HFFc6 (cell line): Measurements from ENCODE around the gene OR6C76. TPM values are rescaled to one million over a fixed set of nuclear protein-coding genes. Genes with fewer than 3 reads are reported as not detected.

Experiments
- DNase-seq: peaks from one replicate; pipeline ENCODE4 v3.0.0-alpha.2; 2018
- H3K27ac Mint-ChIP-seq: 2 replicates; pipeline ENCODE4 v1.8.0; 2020; ENCODE audit warnings: mild to moderate bottlenecking, mixed read lengths
- H3K27me3 Mint-ChIP-seq: 2 replicates; pipeline ENCODE4 v1.8.0; 2021; ENCODE audit warnings: mild to moderate bottlenecking, moderate library complexity, mixed read lengths; ENCODE audit not compliant: insufficient read depth
- H3K36me3 Mint-ChIP-seq: 2 replicates; pipeline ENCODE4 v1.8.0; 2021; ENCODE audit warnings: low read depth, mixed read lengths
- H3K4me1 Mint-ChIP-seq: 2 replicates; pipeline ENCODE4 v1.8.0; 2020; ENCODE audit warnings: low read depth, mixed read lengths
- H3K4me3 Mint-ChIP-seq: 2 replicates; pipeline ENCODE4 v1.8.0; 2020; ENCODE audit warnings: mild to moderate bottlenecking, moderate library complexity, mixed read lengths
- H3K9me3 Mint-ChIP-seq: 2 replicates; pipeline ENCODE4 v1.8.0; 2020; ENCODE audit warnings: mild to moderate bottlenecking, mixed read lengths
- CTCF ChIP-seq: fragments of 200-600 bp; sonication (generic); IDR thresholded peaks from 2 replicates; pipeline ENCODE4 v1.5.0; 2021; ENCODE audit warnings: antibody characterized with exemption, mild to moderate bottlenecking
- total RNA-seq, 6 experiments: library from RNA; stranded (reverse); fragmentation: NEBNext Ultra II Directional; extraction: Animal tissue kit (Norgen Biotek cat#: 25700); gene quantifications; 2 replicates in 1 of 6; 3 replicates in 5 of 6; pipeline ENCODE4 v1.2.3, GENCODE V29; 2021

The OR6C76 gene
- total RNA-seq, 6 experiments from 2014 or later = not detected

GRCh38 chr12:55467836-55468235 lies 41.8 kb downstream of the OR6C76 start:
- Mint-ChIP-seq H3K9me3 (peaks cover 13% of the 10 kb centered on the region), H3K27ac (no peak overlapping the region), H3K36me3 (no peaks in the 10 kb centered on the region), H3K4me1 (no peaks in the 10 kb centered on the region), H3K27me3 (no peaks in the 10 kb centered on the region), H3K4me3 (no peak overlapping the region)
- TF ChIP-seq CTCF = no peak
- no peak for DNase-seq

- no peaks in the 10 kb centered on the region for H3K36me3 Mint-ChIP-seq
These were observed 43.2 kb downstream of the OR6C76 start for GRCh38 chr12:55469291-55469690.

GRCh38 chr12:55470088-55470829 lies 44.2 kb downstream of the OR6C76 start, which contains the start of gene OR6C70:
OR6C70 (minus strand) TSS chr12:55470138; CDS start chr12:55470138, 0 bp downstream.
- no peak within 1 kb of the TSS for H3K4me3 Mint-ChIP-seq
- peaks cover 5% of the 10 kb centered on the region; the same call in 1 of the 2 replicates for H3K9me3 Mint-ChIP-seq
- no peak for TF ChIP-seq CTCF
- no peak within 1 kb of the TSS for H3K27ac Mint-ChIP-seq
- H3K4me1 Mint-ChIP-seq = no peaks in the 10 kb centered on the region
- H3K36me3 Mint-ChIP-seq = no peaks in the 10 kb centered on the region
- H3K27me3 Mint-ChIP-seq = no peaks in the 10 kb centered on the region
- no peak for DNase-seq

More at GRCh38 chr12:55469291-55469690, 43.2 kb downstream of the OR6C76 start:
- peaks cover 9% of the 10 kb centered on the region for H3K9me3 Mint-ChIP-seq
- H3K27me3 Mint-ChIP-seq = no peaks in the 10 kb centered on the region
- no peak for DNase-seq
- no peak overlapping the region for H3K4me3 Mint-ChIP-seq
- H3K4me1 Mint-ChIP-seq = no peaks in the 10 kb centered on the region
- no peak for TF ChIP-seq CTCF
- no peak overlapping the region for H3K27ac Mint-ChIP-seq

GRCh38 chr12:55472264-55472663 lies 46.2 kb downstream of the OR6C76 start:
- Mint-ChIP-seq H3K27ac (no peak overlapping the region), H3K9me3 (peaks cover under 1% of the 10 kb centered on the region; the same call in 1 of the 2 replicates), H3K27me3 (no peaks in the 10 kb centered on the region), H3K4me1 (no peaks in the 10 kb centered on the region), H3K36me3 (no peaks in the 10 kb centered on the region), H3K4me3 (no peak overlapping the region)
- DNase-seq = no peak
- TF ChIP-seq CTCF = no peak

Other genes with a start within 250 kb of the OR6C76 start
- not detected for gene OR10A7, start 205.2 kb upstream of the OR6C76 start, total RNA-seq
- not detected for gene OR6C74, start 181.6 kb upstream of the OR6C76 start, total RNA-seq
- not detected for gene OR6C6, start 129.7 kb upstream of the OR6C76 start, total RNA-seq
- not detected for gene OR6C1, start 111.9 kb upstream of the OR6C76 start, total RNA-seq
- not detected for gene OR6C3, start 95.5 kb upstream of the OR6C76 start, total RNA-seq
- gene OR6C75, start 63.3 kb upstream of the OR6C76 start, total RNA-seq = not detected
- not detected for gene OR6C65, start 25.7 kb upstream of the OR6C76 start, total RNA-seq
- gene OR6C2, start 17.8 kb downstream of the OR6C76 start, total RNA-seq = not detected
- gene OR6C70, start 43.9 kb downstream of the OR6C76 start, total RNA-seq = not detected
- gene OR6C68, start 66.1 kb downstream of the OR6C76 start, total RNA-seq = not detected
- gene OR6C4, start 123.3 kb downstream of the OR6C76 start, total RNA-seq = not detected
- gene OR2AP1, start 146.2 kb downstream of the OR6C76 start, total RNA-seq = not detected
- gene OR10P1, start 210.6 kb downstream of the OR6C76 start, total RNA-seq = not detected